GM13977 (cell line): ENCODE measurements around the gene MGAT5B.

Experiments
- DNase-seq: peaks from one replicate; pipeline ENCODE4 v3.0.0; 2012; ENCODE audit warnings: low spot score
- in situ Hi-C: fragments of 300-500 bp; cut with MboI; formaldehyde crosslinking; loops from one replicate; pipeline ENCODE4 v1.12.0; 2022; ENCODE audit warnings: low sequenced_read_pairs, low pct_unique_long_range_greater_than_20kb, mixed read lengths, inconsistent platforms; ENCODE audit not compliant: unreplicated experiment
- TF ChIP-seq, protein P1 (sequence below): IDR thresholded peaks from 2 replicates; pipeline ENCODE4 v1.5.1; 2012; ENCODE audit warnings: mild to moderate bottlenecking, control low read depth; ENCODE audit not compliant: insufficient read depth; ENCODE audit errors: extremely low read depth, missing control alignments

MGAT5B gene

DNA sequence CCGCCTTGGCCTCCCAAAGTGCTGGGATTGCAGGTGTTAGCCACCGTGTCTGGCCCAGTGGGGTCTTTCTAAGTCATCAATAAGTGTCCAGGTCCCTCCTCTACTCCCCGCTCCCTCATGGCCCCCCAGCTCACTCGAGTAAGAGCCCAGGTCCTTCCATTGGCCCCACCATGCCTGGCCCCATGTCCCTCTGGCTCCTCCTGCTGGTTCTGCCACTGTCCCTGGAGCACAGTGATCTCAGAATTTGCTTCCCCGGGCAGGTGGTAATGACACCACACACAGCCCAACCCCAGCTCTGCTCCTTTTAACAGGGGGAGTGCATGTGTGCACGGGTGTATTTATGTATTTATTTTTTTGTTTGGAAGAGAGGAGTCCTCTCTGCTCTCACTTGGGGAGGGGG is 19.6 kb downstream of the MGAT5B start:
- in situ Hi-C loops, result no loop called here
- TF ChIP-seq, protein P1, sequence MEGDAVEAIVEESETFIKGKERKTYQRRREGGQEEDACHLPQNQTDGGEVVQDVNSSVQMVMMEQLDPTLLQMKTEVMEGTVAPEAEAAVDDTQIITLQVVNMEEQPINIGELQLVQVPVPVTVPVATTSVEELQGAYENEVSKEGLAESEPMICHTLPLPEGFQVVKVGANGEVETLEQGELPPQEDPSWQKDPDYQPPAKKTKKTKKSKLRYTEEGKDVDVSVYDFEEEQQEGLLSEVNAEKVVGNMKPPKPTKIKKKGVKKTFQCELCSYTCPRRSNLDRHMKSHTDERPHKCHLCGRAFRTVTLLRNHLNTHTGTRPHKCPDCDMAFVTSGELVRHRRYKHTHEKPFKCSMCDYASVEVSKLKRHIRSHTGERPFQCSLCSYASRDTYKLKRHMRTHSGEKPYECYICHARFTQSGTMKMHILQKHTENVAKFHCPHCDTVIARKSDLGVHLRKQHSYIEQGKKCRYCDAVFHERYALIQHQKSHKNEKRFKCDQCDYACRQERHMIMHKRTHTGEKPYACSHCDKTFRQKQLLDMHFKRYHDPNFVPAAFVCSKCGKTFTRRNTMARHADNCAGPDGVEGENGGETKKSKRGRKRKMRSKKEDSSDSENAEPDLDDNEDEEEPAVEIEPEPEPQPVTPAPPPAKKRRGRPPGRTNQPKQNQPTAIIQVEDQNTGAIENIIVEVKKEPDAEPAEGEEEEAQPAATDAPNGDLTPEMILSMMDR, result no peak
- no peak for DNase-seq

DNA sequence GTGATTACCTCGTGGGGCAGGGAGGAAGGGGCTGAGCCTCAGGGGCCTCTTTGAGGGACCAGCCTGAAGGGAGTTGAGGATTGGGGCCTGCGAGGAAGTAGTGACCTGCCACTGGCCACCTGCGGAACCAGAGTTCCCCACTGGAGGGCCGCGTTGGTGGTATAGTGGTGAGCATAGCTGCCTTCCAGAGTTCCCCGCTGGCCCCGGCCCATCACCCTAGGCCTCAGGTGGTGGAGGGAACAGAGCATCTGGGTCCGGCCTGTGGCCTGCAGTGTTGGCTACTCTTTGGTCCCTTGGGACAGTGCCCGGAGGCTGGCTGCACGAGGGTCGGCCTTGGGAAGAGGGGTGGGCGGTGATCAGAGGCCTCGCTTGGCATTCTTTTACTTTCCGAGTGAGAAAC is 20.5 kb downstream of the MGAT5B start:
- TF ChIP-seq, protein P1, result no peak
- in situ Hi-C loops, result no loop called here
- DNase-seq, result no peak

DNA sequence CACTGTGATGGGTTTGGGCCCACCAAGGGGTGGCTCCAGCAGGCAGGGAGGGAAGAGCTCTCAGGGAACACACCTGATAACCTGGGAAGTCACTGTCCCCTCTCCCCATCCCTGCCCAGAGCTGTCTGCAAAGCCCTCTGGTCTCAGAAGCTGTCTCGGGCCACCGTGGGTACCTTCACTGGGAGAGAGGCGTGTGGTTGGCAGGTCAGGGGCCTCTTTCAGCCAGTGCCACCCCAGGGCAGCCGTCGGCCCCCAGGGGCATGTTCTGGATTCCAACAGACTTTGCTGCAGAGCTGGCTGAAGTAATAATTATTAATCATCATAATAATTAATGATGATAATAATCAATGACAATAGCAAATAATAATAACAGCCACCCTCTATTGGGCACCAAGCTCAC is 21.1 kb downstream of the MGAT5B start:
- no peak for DNase-seq

DNA sequence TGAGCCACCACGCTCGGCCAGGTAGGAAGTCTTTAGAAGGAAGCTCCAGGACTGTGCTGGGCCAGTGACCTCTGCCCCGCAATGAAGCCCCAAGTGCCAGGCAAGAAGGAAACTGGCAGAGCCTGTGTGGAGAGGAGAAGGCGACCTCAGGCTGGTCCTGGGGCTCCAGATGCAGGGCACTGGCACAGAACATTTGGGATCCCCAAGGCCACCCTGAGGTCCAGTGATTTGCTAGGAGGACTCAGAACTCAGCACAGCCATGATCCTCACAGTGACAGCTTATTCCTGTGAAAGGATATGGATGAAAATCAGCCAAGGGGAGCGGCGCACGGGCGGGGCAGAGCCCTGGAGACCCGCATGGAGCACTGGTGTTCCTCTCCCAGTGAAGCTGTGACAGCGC is 24.1 kb downstream of the MGAT5B start:
- TF ChIP-seq, protein P1, result no peak
- in situ Hi-C loops, result no loop called here
- DNase-seq, result no peak

More for the DNA sequence above, 21.1 kb downstream of the MGAT5B start:
- TF ChIP-seq, protein P1, result no peak
- in situ Hi-C loops, result no loop called here

DNA sequence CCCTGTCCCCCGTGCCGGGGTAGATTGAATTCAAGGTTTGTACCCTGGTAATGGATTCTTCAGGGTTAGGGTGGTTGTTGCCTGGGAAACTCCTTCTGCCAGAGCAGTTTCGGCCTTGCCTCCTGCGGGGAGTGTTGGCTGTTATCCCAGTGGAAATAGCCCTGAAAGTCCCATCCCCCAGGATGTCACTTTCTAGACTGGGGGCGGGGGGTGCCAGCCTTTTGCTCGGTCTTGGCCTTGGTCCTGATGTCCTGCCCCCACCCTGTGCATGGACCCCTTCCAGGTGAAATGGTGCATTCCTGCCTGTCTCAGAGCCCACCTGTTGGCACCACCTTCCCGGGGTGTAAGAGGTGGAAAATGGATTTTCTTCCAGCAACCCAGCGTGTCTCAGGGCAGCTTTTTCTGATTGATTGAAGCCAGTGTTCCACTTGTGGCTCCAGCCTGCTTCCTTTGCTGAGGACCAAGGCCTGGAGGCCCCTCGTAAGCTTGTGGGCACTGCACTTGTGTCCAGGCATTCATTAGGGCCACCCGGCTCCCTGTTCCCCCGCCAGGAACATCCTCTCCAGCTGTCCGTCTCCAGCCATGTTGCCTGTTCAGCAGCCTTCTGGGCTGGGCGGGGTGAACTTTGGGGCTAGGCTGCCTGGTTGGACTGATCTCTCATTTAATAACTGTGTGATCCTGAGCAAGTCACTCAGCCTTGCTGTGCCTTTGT is 25.6 kb downstream of the MGAT5B start:
- no peak for DNase-seq
- TF ChIP-seq, protein P1, result no peak
- in situ Hi-C loops, result no loop called here

GRCh38 chr17:76894842-76895241 is 26.6 kb downstream of the MGAT5B start:
- in situ Hi-C loops, result no loop called here
- no peak for DNase-seq
- TF ChIP-seq, protein P1, result no peak

- DNase-seq, result no peak
- in situ Hi-C loops, result no loop called here
- TF ChIP-seq, protein P1, result no peak
Observed at GRCh38 chr17:76897023-76897422, 28.8 kb downstream of the MGAT5B start.
